ENCODE results near the gene HPGD. TPM values are rescaled to one million over a fixed set of nuclear protein-coding genes. Genes with fewer than 3 reads are reported as not detected.

Gene HPGD
- total RNA-seq, 4 donors from 2014 or later, result 69.0 to 143 (median 108) TPM

DNA sequence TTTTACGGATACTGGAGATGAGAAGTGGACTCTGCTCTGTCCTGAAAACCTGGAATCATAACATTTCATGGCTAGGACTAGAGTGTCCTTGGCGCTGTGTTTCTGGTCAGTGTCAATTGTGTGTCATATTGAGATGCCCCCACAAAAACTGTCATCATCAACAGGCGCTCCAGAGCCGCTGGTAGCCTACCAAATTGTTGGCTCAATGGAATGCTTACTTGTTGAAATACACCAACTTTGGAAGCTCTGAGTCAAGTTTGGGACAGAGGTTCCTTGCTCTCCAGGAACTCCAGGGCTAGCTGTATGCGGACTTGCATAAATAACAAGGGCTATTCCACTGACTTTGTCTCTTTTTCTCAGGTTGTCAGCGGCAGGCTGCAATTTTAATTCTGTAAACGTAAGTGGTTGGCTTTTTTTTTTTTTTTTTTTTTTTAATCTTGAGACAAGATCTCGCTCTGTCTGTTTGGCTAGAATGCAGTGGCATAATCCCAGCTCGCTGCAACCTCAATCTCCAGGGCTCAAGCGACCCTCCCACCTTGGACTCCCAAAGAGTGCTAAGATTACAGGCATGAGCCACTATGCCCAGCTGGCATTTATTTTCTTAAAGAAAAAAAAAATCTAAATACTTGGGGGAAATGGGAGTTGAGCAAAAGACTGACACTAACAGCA, 871 bp upstream of the HPGD start:
- no peaks in the 10 kb centered on the region for H3K36me3 ChIP-seq
- H3K27ac ChIP-seq, result peak overlapping the region; percentile 84
- peaks cover 11% of the 10 kb centered on the region for H3K4me1 ChIP-seq
- H3K4me3 ChIP-seq, result peak overlapping the region; percentile 76
- TF ChIP-seq POLR2AphosphoS5 (IDR thresholded peaks at IDR 0.05) (no peak), EP300 (IDR thresholded peaks at IDR 0.05) (no peak), POLR2A (IDR thresholded peaks at IDR 0.05) (no peak), CTCF (IDR thresholded peaks at IDR 0.05) (no peak)
- 15% methylated on average over 10 of the region's 10 CpGs for WGBS
- DNase-seq (ENCODE audit: low spot score in 2 of 2), result peak in 1 of 2 donors; percentile 80
- no peaks in the 10 kb centered on the region for H3K27me3 ChIP-seq
- no peaks in the 10 kb centered on the region for H3K9me3 ChIP-seq

DNA sequence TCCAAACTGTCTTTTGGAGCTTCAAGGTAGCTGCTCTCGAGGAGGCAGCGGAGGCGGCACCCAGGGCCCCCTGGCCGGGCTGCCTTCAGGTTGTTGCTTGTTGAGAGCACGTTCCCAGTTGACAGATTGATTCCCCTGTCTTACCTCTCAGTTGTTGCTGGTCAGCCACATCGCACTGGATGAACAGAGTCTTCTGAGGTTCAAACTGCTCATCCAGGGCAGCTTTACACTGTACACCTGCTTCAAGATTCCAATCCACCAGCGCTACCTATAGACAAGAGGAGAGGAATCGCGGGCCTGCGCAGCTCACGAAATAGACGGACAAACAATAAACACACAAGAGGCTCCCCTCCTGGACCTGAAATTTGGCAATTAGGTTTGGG, 497 bp downstream of the HPGD start:
- WGBS, result 0% methylated on average over 12 of the region's 12 CpGs
- Histone ChIP-seq H3K27ac (peak overlapping the region; percentile 84), H3K27me3 (no peaks in the 10 kb centered on the region), H3K9me3 (no peaks in the 10 kb centered on the region), H3K4me1 (peaks cover 11% of the 10 kb centered on the region), H3K36me3 (no peaks in the 10 kb centered on the region), H3K4me3 (peak overlapping the region; percentile 76)
- no peak for TF ChIP-seq POLR2A (IDR thresholded peaks at IDR 0.05)
- TF ChIP-seq POLR2AphosphoS5 (IDR thresholded peaks at IDR 0.05), result no peak
- DNase-seq (ENCODE audit: low spot score in 2 of 2), result no peak

DNA sequence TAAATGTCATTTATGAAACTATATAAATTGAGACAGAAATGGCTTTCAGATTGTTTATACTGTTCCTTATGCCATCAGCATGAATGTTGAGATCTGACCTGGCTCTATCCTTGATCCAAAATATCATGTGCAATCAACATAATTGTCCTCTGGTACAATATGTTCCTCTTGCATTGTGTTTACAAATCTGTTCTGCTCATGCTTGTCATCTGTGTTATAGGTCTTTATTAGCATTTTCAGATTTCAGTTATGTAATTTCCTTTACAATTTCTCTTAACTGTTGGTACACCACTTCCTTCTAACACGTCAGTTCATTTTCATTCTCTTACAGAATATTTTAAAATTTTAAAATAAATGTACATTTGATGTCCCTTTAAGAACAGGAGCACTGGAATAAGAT, 1.6 kb downstream of the HPGD start:
- WGBS, result 64% methylated on average over 1 of the region's 1 CpG
- Histone ChIP-seq H3K4me1 (peaks cover 11% of the 10 kb centered on the region), H3K4me3 (peak overlapping the region; percentile 76), H3K9me3 (no peaks in the 10 kb centered on the region), H3K27me3 (no peaks in the 10 kb centered on the region), H3K36me3 (no peaks in the 10 kb centered on the region), H3K27ac (peak overlapping the region; percentile 84)
- peak in 1 of 2 donors; percentile 9 for TF ChIP-seq POLR2A (IDR thresholded peaks at IDR 0.05)
- peak in 1 of 3 donors; percentile 8 for TF ChIP-seq POLR2AphosphoS5 (IDR thresholded peaks at IDR 0.05)
- TF ChIP-seq CTCF (IDR thresholded peaks at IDR 0.05), result no peak
- TF ChIP-seq EP300 (IDR thresholded peaks at IDR 0.05), result no peak
- no peak for DNase-seq (ENCODE audit: low spot score in 2 of 2)

- Histone ChIP-seq H3K4me3 (no peak overlapping the region), H3K36me3 (no peaks in the 10 kb centered on the region), H3K9me3 (no peaks in the 10 kb centered on the region), H3K27ac (peak overlapping the region; percentile 14), H3K4me1 (peaks cover 4% of the 10 kb centered on the region), H3K27me3 (no peaks in the 10 kb centered on the region)
- DNase-seq (ENCODE audit: low spot score in 2 of 2), result no peak
- no peak for TF ChIP-seq POLR2AphosphoS5 (IDR thresholded peaks at IDR 0.05)
- no peak for TF ChIP-seq CTCF (IDR thresholded peaks at IDR 0.05)
- no peak for TF ChIP-seq EP300 (IDR thresholded peaks at IDR 0.05)
- no peak for TF ChIP-seq POLR2A (IDR thresholded peaks at IDR 0.05)
- WGBS, result 76% methylated on average over 1 of the region's 1 CpG
These were observed 4.5 kb downstream of the HPGD start for GRCh38 chr4:174517502-174518445.

DNA sequence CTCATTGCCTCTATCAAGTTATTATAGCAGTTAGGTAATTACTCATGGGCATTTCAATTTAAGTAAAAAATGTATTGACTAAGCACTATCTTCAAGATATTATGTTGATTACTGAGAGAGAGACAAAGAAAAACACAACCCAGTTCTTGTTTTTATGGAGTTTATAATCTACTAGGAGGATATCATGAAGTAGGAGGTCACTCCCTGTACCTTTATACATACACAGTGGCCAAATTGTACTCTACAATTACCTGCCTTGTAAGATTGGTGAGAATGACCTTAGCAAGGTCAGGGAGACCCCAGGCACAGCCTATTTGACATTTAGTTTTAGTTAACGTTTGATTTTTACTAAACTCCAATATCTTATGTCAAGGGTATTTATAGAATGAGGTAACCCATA, 5.5 kb downstream of the HPGD start:
- Histone ChIP-seq H3K27ac (no peak overlapping the region), H3K36me3 (no peaks in the 10 kb centered on the region), H3K4me1 (peaks cover 4% of the 10 kb centered on the region), H3K4me3 (no peak overlapping the region), H3K9me3 (no peaks in the 10 kb centered on the region), H3K27me3 (no peaks in the 10 kb centered on the region)
- no peak for DNase-seq (ENCODE audit: low spot score in 2 of 2)
- 85% methylated on average over 1 of the region's 1 CpG for WGBS
- TF ChIP-seq EP300 (IDR thresholded peaks at IDR 0.05) (no peak), POLR2AphosphoS5 (IDR thresholded peaks at IDR 0.05) (no peak), POLR2A (IDR thresholded peaks at IDR 0.05) (no peak), CTCF (IDR thresholded peaks at IDR 0.05) (no peak)

Measured in suprapubic skin (tissue), 4 donors.